K562 treated with DMSO at 1 percent for 4 hours (cell line): Measurements from ENCODE around the gene NPM1. TPM values are rescaled to one million over a fixed set of nuclear protein-coding genes. Genes with fewer than 3 reads are reported as not detected.

ENCODE experiments used
- total RNA-seq: library from RNA; unstranded; fragments of 300-600 nt; gene quantifications from 2 replicates; pipeline ENCODE4 v1.2.3, GENCODE V29; 2022; ENCODE audit not compliant: insufficient read depth

NPM1 gene, protein sequence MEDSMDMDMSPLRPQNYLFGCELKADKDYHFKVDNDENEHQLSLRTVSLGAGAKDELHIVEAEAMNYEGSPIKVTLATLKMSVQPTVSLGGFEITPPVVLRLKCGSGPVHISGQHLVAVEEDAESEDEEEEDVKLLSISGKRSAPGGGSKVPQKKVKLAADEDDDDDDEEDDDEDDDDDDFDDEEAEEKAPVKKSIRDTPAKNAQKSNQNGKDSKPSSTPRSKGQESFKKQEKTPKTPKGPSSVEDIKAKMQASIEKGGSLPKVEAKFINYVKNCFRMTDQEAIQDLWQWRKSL
- 1,732 and 1,937 TPM in 2 replicates for total RNA-seq

DNA sequence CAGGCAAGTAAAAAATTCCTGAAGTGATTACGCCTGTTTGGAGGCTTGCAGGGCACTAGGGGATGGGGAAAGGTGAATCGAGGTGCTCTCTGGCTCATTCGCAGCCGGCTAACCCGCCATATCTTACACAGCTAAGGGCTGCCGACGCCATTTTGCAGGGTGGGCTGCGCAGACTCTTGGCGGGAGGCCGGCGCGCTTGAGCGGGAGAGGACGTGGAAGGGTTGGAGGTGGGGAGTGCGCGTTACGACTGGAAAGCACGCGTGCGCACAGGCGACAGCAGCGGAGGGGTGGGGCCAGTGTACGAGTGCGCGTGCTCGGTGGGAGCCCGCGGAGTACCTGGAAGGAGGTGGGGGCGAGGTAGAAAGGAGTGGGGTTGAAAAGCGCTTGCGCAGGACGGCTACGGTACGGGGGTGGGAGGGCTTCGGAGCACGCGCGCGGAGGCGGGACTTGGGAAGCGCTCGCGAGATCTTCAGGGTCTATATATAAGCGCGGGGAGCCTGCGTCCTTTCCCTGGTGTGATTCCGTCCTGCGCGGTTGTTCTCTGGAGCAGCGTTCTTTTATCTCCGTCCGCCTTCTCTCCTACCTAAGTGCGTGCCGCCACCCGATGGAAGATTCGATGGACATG, at the start of gene NPM1:
Gene NPM1 (plus strand): TSS at position 505 of the 625 bp plus-strand sequence. CDS start 100 bp downstream, at position 605.

DNA sequence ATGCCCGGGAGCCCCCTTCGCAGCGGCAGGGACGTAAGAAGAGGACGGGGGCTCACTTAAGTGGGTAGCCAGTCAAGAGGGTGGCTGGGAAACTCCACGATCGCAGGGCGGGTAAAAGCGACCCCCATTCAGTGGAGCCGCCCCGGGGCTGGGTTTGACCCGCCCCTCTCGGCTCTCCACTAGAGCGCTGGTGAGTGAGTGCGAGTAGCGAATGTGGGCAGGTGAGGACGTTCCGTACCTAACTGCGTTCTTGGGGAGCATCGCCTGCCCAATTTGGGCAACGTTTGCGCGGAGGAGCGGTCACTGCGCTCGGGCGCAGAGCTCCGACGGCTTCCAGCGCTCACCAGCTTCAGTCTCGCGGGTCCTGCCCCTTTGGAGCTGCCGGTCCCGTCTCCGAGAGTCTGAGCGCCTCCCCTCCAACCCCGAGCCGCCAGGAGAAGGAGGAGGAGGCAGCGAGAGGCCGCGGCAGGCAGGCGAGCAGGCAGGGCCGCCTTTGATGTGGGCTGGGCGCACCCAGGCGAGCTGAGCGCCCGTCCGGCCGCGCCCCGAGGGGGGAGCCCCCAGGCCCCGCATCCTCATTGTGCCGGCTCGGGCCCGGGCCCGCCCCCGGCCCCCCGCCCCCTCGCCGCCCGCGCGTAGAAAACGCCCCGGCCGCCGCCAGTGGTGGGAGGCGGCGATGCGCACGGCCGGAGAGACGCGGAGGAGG, 31.5 kb downstream of the NPM1 start, which contains the start of gene FGF18:
Gene FGF18 (plus strand): TSS at position 666 of the 706 bp plus-strand sequence. CDS start 553 bp downstream, outside the sequence.

Other genes with a start within 250 kb of the NPM1 start
- gene TLX3, start 78.6 kb upstream of the NPM1 start, total RNA-seq, result not detected in 2 replicates
- 0.42 TPM in 1 of 2 replicates, not detected in the other for gene FGF18, start 31.8 kb downstream of the NPM1 start, total RNA-seq